GM21717 (cell line): ENCODE results near the gene CLDN9.

Source experiments
- ATAC-seq: cut with Tn5 transposase; IDR thresholded peaks from one replicate; pipeline ENCODE4 v1.9.1; 2021; ENCODE audit warnings: mild to moderate bottlenecking, moderate library complexity; ENCODE audit not compliant: unreplicated experiment

Gene CLDN9

GRCh38 chr16:3012828-3013420 lies at the start of gene CLDN9:
TSS of gene CLDN9 (plus strand) at chr16:3012923. CDS start at chr16:3013363, 440 bp downstream.
- ATAC-seq = no peak

GRCh38 chr16:2963074-2963722 lies 49.5 kb upstream of the CLDN9 start:
- no peak for ATAC-seq

GRCh38 chr16:2963723-2964474 lies 48.8 kb upstream of the CLDN9 start, which contains the start of gene KREMEN2:
TSS of gene KREMEN2 (plus strand) at chr16:2964275. CDS start at chr16:2964521, 246 bp downstream.
- no peak for ATAC-seq

- no peak for ATAC-seq
Observed at GRCh38 chr16:2964475-2965336, 48.0 kb upstream of the CLDN9 start.

- no peak for ATAC-seq
Observed at GRCh38 chr16:2966043-2966807, 46.5 kb upstream of the CLDN9 start.

GRCh38 chr16:2966808-2967191 lies 45.9 kb upstream of the CLDN9 start:
- ATAC-seq = no peak

GRCh38 chr16:2967211-2967631 lies 45.5 kb upstream of the CLDN9 start:
- ATAC-seq = no peak

GRCh38 chr16:2967721-2968161 lies 45.0 kb upstream of the CLDN9 start:
- ATAC-seq = no peak

GRCh38 chr16:2968368-2968737 lies 44.4 kb upstream of the CLDN9 start:
- ATAC-seq = peak; percentile 1

GRCh38 chr16:2968738-2969544 lies 43.8 kb upstream of the CLDN9 start, which contains the start of gene PAQR4:
TSS of gene PAQR4 (plus strand) at chr16:2969348. CDS start at chr16:2969675, 327 bp downstream.
- ATAC-seq = peak; percentile 54

GRCh38 chr16:2969545-2970521 lies 42.9 kb upstream of the CLDN9 start:
- ATAC-seq = no peak

GRCh38 chr16:2970563-2970962 lies 42.2 kb upstream of the CLDN9 start:
- no peak for ATAC-seq

- ATAC-seq = no peak
Observed at GRCh38 chr16:2971134-2971984, 41.4 kb upstream of the CLDN9 start.

GRCh38 chr16:2971985-2972784 lies 40.5 kb upstream of the CLDN9 start:
- no peak for ATAC-seq

- ATAC-seq = no peak
Observed at GRCh38 chr16:2973093-2973492, 39.6 kb upstream of the CLDN9 start.

GRCh38 chr16:2973605-2974318 lies 39.0 kb upstream of the CLDN9 start:
- no peak for ATAC-seq
